Heart left ventricle (tissue), 16 donors: ENCODE measurements around the gene VKORC1. TPM values are rescaled to one million over a fixed set of nuclear protein-coding genes. Genes with fewer than 3 reads are reported as not detected.

ENCODE experiments used
- ATAC-seq, 4 donors: fragments of 200-7000 bp; cut with Tn5 transposase; one replicate each; pipeline ENCODE4 v1.9.1; 2020 to 2022; ENCODE audit warnings: moderate library complexity in 4 of 4, mild to moderate bottlenecking in 3 of 4, moderate number of reproducible peaks in 1 of 4
- DNase-seq, 5 donors: peaks; one replicate each; pipeline ENCODE4 v3.0.0-alpha.2; 2020
- H3K27ac ChIP-seq, 12 donors: fragments of 200-600 bp; sonication (generic) in 4 of 12; one replicate each; pipeline versions ENCODE4 v1.5.0 to v1.8.0; 2016 to 2022; ENCODE audit warnings: mild to moderate bottlenecking in 2 of 12
- H3K27me3 ChIP-seq, 9 donors: fragments of 200-600 bp; sonication (generic) in 2 of 9; one replicate each; pipeline versions ENCODE4 v1.5.1 to v1.8.0; 2016 to 2022; ENCODE audit warnings: mild to moderate bottlenecking in 3 of 9
- H3K36me3 ChIP-seq, 9 donors: fragments of 200-600 bp; sonication (generic) in 2 of 9; one replicate each; pipeline versions ENCODE4 v1.5.0 to v1.8.0; 2018 to 2022; ENCODE audit warnings: mild to moderate bottlenecking in 2 of 9
- H3K4me1 ChIP-seq, 12 donors: fragments of 200-600 bp; sonication (generic) in 4 of 12; one replicate each; pipeline versions ENCODE4 v1.5.0 to v1.8.0; 2016 to 2022; ENCODE audit warnings: mild to moderate bottlenecking in 3 of 12
- H3K4me3 ChIP-seq, 12 donors: fragments of 200-600 bp; sonication (generic) in 4 of 12; one replicate each; pipeline versions ENCODE4 v1.5.0 to v1.8.0; 2017 to 2022; ENCODE audit warnings: mild to moderate bottlenecking in 9 of 12, moderate library complexity in 4 of 12
- H3K9me3 ChIP-seq, 12 donors: fragments of 200-600 bp; sonication (generic) in 4 of 12; one replicate each; pipeline versions ENCODE4 v1.5.0 to v1.8.0; 2016 to 2022; ENCODE audit warnings: mild to moderate bottlenecking in 1 of 12
- CTCF ChIP-seq, 12 donors: fragments of 200-600 bp; sonication (generic) in 4 of 12; IDR thresholded peaks; one replicate each; pipeline versions ENCODE4 v1.5.0 to v1.8.0; 2018 to 2022; ENCODE audit warnings: antibody characterized with exemption in 12 of 12, mild to moderate bottlenecking in 5 of 12
- POLR2A ChIP-seq, 2 donors: fragments of 450-650 bp; IDR thresholded peaks; one replicate each; pipeline ENCODE4 v1.6.1; 2017; ENCODE audit warnings: antibody characterized with exemption in 2 of 2, mild to moderate bottlenecking in 2 of 2, moderate library complexity in 2 of 2
- WGBS, 4 donors: extraction: QIAGEN DNeasy Blood & Tissue Kit in 2 of 4; methylation state at CpG; one replicate each; pipeline versions ENCODE4 v1.1.5 to v1.1.7; 2013 to 2018; 5-methylcytosine and 5-hydroxymethylcytosine counted together
- intact Hi-C, 10 donors: fragments of 100-400 bp; cut with DNase I; formaldehyde crosslinking; loops; one replicate each; pipeline versions ENCODE4 v1.11.1 to v1.14.2; 2022
- polyA plus RNA-seq, 2 donors: library from polyadenylated mRNA; stranded (reverse); fragments of 200-250 nt; gene quantifications; one replicate each; pipeline ENCODE4 v1.2.3, GENCODE V29; 2013
- total RNA-seq, 9 donors: library from RNA; depleted of rRNA in 2 of 9; stranded (reverse); fragments of >200 nt in 2 of 9; fragmentation: NEBNext Ultra II Directional in 3 of 9; extraction: Animal tissue kit (Norgen Biotek cat#: 25700) in 3 of 9; gene quantifications; one replicate each; pipeline versions ENCODE4 v1.1.0 to v1.2.4, GENCODE V29; 2016 to 2023
- donor health status: ischemic (EF 13 %, LVEDD 7.1; RV severe dilation, severe dysfunction).
- donor health status: healthy with polysubstance abuse.
- donor health status: DM: no; HTN: yes; CAD: no.
- donor health status: DM: no; HTN: no; CAD: no.
- donor health status: ischemic (EF 25% LVEDD 6.9; RV normal size, moderate dysfunction).
- donor health status: ischemic (EF 25% LVEDD 5.7; RV mildly dilated, moderate dysfunction).
- donor health status: healthy.
- donor health status: DM: yes; HTN: yes; CAD: no.
- donor health status: ischemic (EF 35%, LVEDD 5.7; RV mildly dilated, moderate dysfunction).
- donor health status: nonischemic (EF 11% LVEDD 7.7; RV severe dilation, severe dysfunction).
- donor health status: DM: yes; HTN: yes; CAD: no.
- donor health status: PGD.
- donor health status: ischemic (EF 29% LVEDD 5.4; RV normal size, mild dysfunction).
- donor health status: nonischemic (EF 23%, LVEDD 6.1; RV moderate dilation, normal function).

VKORC1 gene
- total and polyA plus RNA-seq, 11 donors, result 25.9 to 134 (median 42.0) TPM

GRCh38 chr16:31050280-31051030 is 44.1 kb downstream of the VKORC1 start:
- no peaks in the 10 kb centered on the region for H3K27me3 ChIP-seq
- no peak overlapping the region for H3K4me3 ChIP-seq
- no peak overlapping the region for H3K27ac ChIP-seq
- no peak for TF ChIP-seq CTCF (IDR thresholded peaks at IDR 0.05)
- TF ChIP-seq POLR2A (IDR thresholded peaks at IDR 0.05), result no peak
- ATAC-seq, result no peak
- H3K9me3 ChIP-seq, result no peaks in the 10 kb centered on the region
- no peaks in the 10 kb centered on the region for H3K36me3 ChIP-seq
- intact Hi-C loops, result no loop called here
- 82 to 98% (median 89%) methylated on average over 10 of the region's 10 CpGs for WGBS, 4 donors
- H3K4me1 ChIP-seq, result peaks cover 0 to 9% (median 0%) of the 10 kb centered on the region in 12 donors
- DNase-seq, result no peak

- intact Hi-C loops, result no loop called here
- DNase-seq (no peak), ATAC-seq (no peak)
- Histone ChIP-seq H3K27ac (no peak overlapping the region), H3K27me3 (no peaks in the 10 kb centered on the region), H3K4me1 (peaks cover 0 to 3% (median 0%) of the 10 kb centered on the region in 12 donors), H3K4me3 (no peak overlapping the region), H3K9me3 (no peaks in the 10 kb centered on the region), H3K36me3 (peaks cover 0 to 46% (median 41%) of the 10 kb centered on the region in 9 donors)
- 91 to 97% (median 95%) methylated on average over 4 of the region's 4 CpGs for WGBS, 4 donors
- TF ChIP-seq POLR2A (IDR thresholded peaks at IDR 0.05) (no peak), CTCF (IDR thresholded peaks at IDR 0.05) (no peak)
Observed at GRCh38 chr16:31043898-31044481, 50.6 kb downstream of the VKORC1 start.

GRCh38 chr16:31043352-31043751 is 51.2 kb downstream of the VKORC1 start:
- TF ChIP-seq POLR2A (IDR thresholded peaks at IDR 0.05) (no peak), CTCF (IDR thresholded peaks at IDR 0.05) (no peak)
- 93 to 100% (median 97%) methylated on average over 1 of the region's 1 CpG for WGBS, 4 donors
- Histone ChIP-seq H3K9me3 (no peaks in the 10 kb centered on the region), H3K36me3 (peaks cover 0 to 52% (median 47%) of the 10 kb centered on the region in 9 donors), H3K27ac (no peak overlapping the region), H3K4me1 (peaks cover 0 to 1% (median 0%) of the 10 kb centered on the region in 12 donors), H3K27me3 (no peaks in the 10 kb centered on the region), H3K4me3 (no peak overlapping the region)
- ATAC-seq, result no peak
- intact Hi-C loops, result no loop called here
- DNase-seq, result no peak

- H3K36me3 ChIP-seq, result peaks cover 0 to 57% (median 52%) of the 10 kb centered on the region in 9 donors
Observed at GRCh38 chr16:31042866-31043265, 51.7 kb downstream of the VKORC1 start.

More at GRCh38 chr16:31042866-31043265, 51.7 kb downstream of the VKORC1 start:
- Histone ChIP-seq H3K4me3 (no peak overlapping the region), H3K9me3 (no peaks in the 10 kb centered on the region), H3K27ac (no peak overlapping the region), H3K27me3 (no peaks in the 10 kb centered on the region), H3K4me1 (no peaks in the 10 kb centered on the region)
- TF ChIP-seq POLR2A (IDR thresholded peaks at IDR 0.05) (no peak), CTCF (IDR thresholded peaks at IDR 0.05) (no peak)
- 90 to 98% (median 92%) methylated on average over 6 to 10 of the region's 10 CpGs for WGBS, 4 donors
- DNase-seq (no peak), ATAC-seq (no peak)
- intact Hi-C loops, result no loop called here
